ENCODE data around the gene CHRDL2.

GRCh38 chr11:74677131-74677530, 54.1 kb downstream of the CHRDL2 start:
- TF ChIP-seq CREB5 (CRISPR knock-in tag; IDR thresholded peaks at IDR 0.05; ENCODE audit: low read depth) (no peak), TSHZ2 (CRISPR knock-in tag; IDR thresholded peaks at IDR 0.05) (no peak), ZFP30 (CRISPR knock-in tag; IDR thresholded peaks at IDR 0.05) (no peak), CSRNP3 (CRISPR knock-in tag; IDR thresholded peaks at IDR 0.05) (no peak), ZFP3 (CRISPR knock-in tag; IDR thresholded peaks at IDR 0.05) (no peak), PPARA (CRISPR knock-in tag; IDR thresholded peaks at IDR 0.05; ENCODE audit: borderline replicate concordance) (no peak), POU6F1 (CRISPR knock-in tag; IDR thresholded peaks at IDR 0.05; ENCODE audit: borderline replicate concordance, low read depth) (no peak), GLIS3 (CRISPR knock-in tag; IDR thresholded peaks at IDR 0.05) (no peak), RARB (CRISPR knock-in tag; IDR thresholded peaks at IDR 0.05) (no peak)

Data from SK-N-SH treated with all-trans-retinoic acid at 6 μM for 48 hours (cell line).